ENCODE measurements around the gene TKFC.
A peak's percentile ranks its signal among the peaks of the same experiment; 100 is the strongest.

The TKFC gene

DNA sequence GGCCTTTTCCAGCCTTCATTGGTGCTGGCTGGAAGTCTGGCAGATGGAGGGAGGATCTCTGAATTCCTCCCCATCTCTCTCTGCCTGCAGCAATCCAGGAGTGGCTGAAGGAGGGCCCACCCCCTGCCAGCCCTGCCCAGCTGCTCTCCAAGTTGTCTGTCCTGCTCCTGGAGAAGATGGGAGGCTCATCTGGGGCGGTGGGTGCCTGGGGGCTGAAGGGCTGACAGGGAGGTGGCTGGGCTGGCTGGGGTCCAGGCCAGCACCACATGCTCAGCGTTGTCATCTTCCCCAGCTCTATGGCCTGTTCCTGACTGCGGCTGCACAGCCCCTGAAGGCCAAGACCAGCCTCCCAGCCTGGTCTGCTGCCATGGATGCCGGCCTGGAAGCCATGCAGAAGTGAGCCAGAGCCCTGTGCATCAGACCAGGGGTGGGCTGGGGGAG lies 12.2 kb downstream of the TKFC start:
- DNase-seq (ENCODE audit: low read depth), result no peak

DNA sequence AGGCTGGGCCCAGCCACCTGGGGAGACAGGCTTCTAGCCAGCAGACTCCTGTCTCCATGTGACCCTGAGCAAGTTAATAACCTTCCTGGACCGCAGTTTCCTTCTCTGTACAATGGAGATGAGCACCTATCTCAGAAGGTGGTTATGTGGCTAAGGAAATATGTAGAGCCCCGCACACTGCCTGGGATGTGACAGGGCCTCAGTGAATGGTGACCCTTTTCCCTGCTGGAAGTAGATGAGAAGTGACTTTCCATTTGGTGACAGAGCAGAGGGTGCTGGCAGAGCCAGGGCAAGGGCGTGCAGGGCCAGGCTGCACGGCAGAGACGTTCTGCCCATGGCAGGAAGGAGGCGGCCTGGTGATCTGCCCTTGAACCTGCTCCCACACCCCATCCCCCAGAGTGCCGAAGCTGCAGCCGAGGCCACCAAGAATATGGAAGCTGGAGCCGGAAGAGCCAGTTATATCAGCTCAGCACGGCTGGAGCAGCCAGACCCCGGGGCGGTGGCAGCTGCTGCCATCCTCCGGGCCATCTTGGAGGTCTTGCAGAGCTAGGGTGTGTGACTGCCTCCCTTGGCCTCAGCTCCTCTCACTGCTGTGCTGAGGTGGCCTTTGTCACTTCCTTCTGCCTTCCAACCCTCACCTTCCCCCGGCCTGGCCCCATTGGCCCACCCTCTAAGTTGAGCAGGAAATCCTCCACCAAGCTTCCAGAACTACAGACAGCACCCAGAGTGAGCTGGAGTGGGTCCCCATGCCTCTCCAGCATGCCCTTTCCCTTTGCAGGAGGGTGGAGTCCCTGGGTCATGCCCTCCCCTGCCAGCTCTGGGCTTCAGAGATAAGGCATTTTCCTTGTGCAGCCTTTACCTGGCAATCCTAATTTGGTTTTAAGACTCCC lies 13.2 kb downstream of the TKFC start:
- no peak for DNase-seq (ENCODE audit: low read depth)

- no peak for DNase-seq (ENCODE audit: low read depth)
Observed at GRCh38 chr11:61347916-61348461, 15.0 kb downstream of the TKFC start.

GRCh38 chr11:61349189-61349751 lies 16.2 kb downstream of the TKFC start:
- DNase-seq (ENCODE audit: low read depth), result no peak

DNA sequence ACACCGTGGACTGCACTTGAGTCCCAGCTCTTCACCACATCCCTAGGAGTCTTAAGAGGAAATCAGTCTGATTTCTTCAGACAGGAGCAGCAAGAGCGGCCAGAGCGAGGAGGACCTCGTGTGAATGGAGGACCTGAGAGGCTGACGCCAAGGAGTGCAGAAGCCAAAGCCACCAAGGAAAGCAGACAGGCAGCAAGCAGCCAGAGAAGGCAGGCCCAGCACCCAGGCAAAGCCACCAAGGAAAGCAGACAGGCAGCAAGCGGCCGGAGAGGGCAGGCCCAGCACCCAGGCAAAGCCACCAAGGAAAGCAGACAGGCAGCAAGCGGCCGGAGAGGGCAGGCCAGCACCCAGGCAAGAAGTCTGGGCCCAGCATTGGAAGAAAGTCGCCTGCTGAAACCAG lies 16.9 kb downstream of the TKFC start:
- DNase-seq (ENCODE audit: low read depth), result no peak

DNA sequence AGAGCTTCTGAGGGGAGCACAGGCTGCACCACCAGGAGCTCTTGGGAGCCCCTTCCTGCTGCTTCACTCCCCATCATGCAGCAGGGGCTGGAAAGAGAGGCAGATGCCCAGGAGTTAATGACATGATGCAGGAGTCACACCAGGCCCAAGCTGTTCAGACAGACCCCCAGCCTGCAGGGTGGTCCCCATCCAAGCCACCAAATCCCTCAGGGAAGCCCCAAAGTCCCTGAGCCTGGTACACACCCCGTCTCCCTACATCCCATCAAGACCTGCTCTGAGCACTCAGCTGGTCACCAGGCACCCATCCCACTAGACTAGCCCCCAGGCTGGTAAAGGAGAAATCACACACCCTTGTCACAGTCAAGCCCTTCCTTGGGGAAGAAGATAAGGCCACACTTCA lies 17.3 kb downstream of the TKFC start:
- DNase-seq (ENCODE audit: low read depth), result no peak

DNA sequence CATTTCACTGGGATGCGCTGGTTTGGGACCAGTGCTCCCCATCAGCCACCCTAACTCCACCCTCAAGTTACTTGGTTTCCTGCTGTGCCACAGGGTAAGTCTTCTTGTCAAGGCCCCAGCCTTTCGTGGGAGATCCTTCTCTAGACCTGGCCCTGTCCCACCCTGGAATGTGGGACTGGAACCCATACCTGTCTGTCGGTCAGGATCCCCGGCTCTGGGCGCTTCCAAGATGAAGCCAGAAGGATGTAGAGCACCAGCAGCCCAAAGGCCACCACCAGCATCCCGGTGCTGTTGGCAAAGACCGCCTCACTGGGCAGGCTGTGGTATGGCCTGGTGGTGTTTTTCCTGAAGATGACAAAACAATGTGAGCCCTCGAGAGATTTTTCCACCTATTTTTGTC lies 17.8 kb downstream of the TKFC start:
- DNase-seq (ENCODE audit: low read depth), result no peak

DNA sequence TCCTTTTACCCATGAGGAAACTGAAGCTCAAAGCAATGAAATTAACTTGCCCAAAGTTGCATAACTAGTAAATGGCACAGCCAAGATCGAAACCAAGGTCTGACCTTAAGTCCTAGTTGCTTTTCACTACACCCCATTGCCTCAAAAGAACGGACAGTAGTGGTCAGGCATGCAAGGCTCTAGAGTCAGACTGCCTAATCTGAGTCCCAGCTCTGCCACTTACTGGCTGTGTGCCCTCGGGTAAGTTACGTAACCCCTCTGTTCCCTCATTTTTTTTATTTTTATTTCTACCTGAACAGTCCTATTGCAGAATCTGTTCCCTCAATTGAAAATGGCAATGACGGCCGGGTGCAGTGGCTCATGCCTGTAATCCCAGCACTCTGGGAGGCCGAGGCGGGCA lies 19.0 kb downstream of the TKFC start:
- no peak for DNase-seq (ENCODE audit: low read depth)

- DNase-seq (ENCODE audit: low read depth), result no peak
Observed at GRCh38 chr11:61353131-61354067, 20.4 kb downstream of the TKFC start.

DNA sequence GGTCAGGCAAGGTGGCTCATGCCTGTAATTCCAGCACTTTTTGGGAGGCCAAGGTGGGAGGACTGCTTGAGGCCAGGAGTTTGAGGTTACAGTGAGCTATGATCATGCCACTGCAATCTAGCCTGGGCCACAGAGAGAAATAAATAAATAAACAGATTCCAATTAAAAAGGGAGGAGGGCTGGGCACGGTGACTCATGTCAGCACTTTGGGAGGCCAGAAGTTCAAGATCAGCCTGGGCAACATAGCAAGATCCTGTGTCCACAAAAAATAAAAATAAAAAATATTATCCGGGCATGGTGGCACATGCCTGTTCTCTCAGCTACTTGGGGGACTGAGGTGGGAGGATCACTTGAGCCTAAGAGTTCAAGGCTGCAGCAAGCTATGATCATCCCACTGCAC lies 21.2 kb downstream of the TKFC start:
- DNase-seq (ENCODE audit: low read depth), result no peak

GRCh38 chr11:61356706-61357105 lies 23.7 kb downstream of the TKFC start:
- no peak for DNase-seq (ENCODE audit: low read depth)

- no peak for DNase-seq (ENCODE audit: low read depth)
Observed at GRCh38 chr11:61357233-61357893, 24.3 kb downstream of the TKFC start.

DNA sequence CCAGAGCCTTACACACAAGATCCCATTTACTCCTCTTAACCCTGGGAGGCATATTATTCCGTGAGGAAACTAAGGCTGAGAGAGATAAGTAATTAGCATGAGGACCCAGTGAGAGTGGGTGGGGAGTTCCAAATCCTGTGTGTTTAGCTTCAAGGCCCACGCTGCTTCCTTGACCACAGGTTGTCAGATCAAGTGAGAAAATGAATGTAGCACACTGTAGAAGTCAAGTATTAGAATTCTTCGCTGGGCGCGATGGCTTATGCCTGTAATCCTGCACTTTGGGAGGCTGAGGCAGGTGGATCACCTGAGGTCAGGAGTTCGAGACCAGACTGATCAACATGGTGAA lies 24.8 kb downstream of the TKFC start:
- DNase-seq (ENCODE audit: low read depth), result no peak

- no peak for DNase-seq (ENCODE audit: low read depth)
Observed at GRCh38 chr11:61358566-61358965, 25.5 kb downstream of the TKFC start.

DNA sequence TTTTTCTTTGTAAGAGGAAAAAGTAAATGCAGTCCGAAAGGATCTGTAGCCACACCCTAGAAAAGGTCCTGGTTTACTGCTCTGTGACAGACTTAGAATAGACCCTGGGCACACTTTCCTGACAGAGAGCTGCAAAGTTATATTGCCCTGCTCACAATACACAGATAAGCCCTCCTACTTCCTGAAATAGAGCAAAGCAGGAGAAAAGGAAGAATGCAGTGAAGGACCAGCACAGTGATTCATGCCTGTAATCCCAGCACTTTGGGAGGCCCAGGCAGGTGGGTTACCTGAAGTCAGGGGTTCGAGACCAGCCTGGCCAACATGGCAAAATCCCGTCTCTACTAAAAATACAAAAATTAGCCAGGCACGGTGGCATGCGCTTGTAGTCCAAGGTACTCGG lies 26.5 kb downstream of the TKFC start:
- no peak for DNase-seq (ENCODE audit: low read depth)

DNA sequence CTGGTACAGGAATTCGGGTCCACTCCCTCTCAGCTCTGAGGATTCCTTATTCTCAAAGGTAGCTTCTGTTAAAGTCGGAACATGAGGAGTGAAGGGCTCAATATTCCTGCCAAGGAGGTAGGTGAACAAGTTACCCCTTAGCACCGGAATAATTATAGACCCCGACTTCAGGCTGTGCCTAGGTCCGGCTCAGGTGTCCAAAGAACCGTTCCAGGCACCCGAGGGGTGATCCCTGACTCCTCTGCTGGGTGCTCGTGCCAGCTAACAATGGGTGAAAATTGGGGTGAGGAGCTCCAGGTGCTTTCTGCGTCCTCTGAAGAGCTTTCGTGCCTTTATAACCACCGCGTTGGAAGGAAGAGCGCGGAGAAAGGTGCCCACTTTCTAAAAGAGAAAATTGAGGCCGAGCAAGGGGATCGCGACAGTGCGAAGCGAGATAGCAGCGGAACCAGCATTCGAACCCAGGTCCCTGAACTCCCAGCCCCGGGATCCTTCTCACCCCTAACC lies 28.3 kb downstream of the TKFC start:
- no peak for DNase-seq (ENCODE audit: low read depth)

DNA sequence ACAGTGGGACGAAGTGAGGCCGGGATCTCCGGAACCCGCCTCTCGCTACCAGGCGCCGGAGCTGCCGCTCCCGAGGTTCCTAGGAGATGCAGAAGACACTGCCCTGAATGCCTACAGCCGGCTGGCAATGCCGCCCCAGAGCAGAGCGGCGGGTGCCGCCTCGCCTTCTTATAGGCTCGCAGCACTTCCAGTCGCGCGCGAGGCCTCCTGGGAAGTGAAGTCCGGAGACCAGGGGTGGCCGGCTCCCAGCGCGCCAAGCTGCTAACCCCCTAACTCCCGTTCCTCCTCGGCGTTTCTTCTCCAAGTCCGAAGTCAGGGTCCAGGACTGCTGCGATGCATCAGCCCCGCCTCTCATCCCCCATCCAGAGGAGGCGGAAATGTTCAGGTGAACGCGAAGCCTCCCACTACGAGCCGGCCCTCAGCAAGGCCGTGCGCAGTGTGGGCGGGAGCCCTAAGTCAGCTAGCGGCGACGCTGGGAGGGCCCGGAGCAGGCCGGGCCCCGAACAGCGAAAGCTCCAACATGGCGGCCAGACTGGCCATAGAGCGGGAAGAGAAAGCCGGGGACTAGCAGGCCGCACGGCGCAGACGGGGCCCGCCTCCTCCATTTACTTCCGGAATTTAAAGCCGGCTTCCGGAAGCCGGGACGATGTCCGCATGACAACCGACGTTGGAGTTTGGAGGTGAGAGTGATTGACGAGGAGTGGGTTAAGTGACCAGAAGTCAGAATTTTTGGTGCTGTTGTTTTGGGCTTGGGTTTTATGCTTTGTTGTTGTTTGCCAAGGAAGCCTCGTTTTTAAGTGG lies 28.9 kb downstream of the TKFC start, which contains the start of the genes CYB561A3 and TMEM138:
TSS of gene CYB561A3 (minus strand) at position 142 of the 801 bp plus-strand sequence. CDS start 5,169 bp downstream, outside the sequence.
TSS of gene TMEM138 (plus strand) at position 634 of the 801 bp plus-strand sequence. CDS start 2,017 bp downstream, outside the sequence.
- peak; percentile 83 for DNase-seq (ENCODE audit: low read depth)

DNA sequence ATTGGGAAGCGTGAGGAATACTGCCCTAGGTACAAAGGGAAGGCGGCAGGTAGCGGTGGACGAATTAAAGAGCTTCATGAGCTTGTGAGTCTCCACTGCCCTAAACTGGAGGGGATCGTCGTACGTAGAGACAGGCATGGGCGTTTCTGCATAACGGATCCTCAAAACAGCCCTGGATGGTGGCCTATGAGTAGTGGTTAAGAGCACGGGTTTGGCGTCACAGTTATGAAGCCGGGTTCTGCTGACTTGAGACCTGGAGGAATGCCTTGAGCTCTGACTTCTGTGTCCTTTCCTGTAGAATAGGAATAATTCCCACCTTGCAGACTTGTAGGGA lies 29.5 kb downstream of the TKFC start:
- peak; percentile 1 for DNase-seq (ENCODE audit: low read depth)

- DNase-seq (ENCODE audit: low read depth), result no peak
Observed at GRCh38 chr11:61364012-61364675, 31.1 kb downstream of the TKFC start.

DNA sequence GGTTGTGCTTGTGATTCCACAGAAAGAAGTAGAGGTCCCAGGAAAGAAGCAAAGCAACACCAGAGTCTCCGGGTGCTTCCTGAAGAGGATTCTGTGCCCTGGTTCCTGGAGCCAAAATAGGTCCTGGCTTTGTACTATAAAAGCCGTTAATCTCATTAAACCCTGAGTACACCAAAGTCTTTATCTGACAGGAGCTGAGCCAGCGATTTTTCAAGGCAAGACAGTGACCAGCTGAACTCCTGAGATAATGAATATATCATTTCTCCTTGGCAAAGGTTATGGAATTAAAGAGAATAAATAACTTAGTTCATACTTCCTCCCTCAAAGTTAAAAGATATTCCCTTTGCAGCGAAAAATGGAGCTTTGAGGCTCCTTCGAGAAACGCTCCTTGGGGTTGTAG lies 34.4 kb downstream of the TKFC start:
- DNase-seq (ENCODE audit: low read depth), result no peak

Data from activated T-helper 9 cell treated with anti-CD3 and anti-CD28 coated beads, Interleukin-2, amount 50 U/mL, for 16 hours (primary cell).